HG02852 (cell line): ENCODE measurements around the gene ZNF784.

Source experiments
- ATAC-seq: cut with Tn5 transposase; IDR thresholded peaks from one replicate; pipeline ENCODE4 v1.9.1; 2021; ENCODE audit warnings: mild to moderate bottlenecking, moderate library complexity; ENCODE audit not compliant: unreplicated experiment

The ZNF784 gene

GRCh38 chr19:55603581-55604292 lies 20.6 kb downstream of the ZNF784 start:
- no peak for ATAC-seq

- no peak for ATAC-seq
These were observed 21.3 kb downstream of the ZNF784 start for GRCh38 chr19:55603115-55603514.

DNA sequence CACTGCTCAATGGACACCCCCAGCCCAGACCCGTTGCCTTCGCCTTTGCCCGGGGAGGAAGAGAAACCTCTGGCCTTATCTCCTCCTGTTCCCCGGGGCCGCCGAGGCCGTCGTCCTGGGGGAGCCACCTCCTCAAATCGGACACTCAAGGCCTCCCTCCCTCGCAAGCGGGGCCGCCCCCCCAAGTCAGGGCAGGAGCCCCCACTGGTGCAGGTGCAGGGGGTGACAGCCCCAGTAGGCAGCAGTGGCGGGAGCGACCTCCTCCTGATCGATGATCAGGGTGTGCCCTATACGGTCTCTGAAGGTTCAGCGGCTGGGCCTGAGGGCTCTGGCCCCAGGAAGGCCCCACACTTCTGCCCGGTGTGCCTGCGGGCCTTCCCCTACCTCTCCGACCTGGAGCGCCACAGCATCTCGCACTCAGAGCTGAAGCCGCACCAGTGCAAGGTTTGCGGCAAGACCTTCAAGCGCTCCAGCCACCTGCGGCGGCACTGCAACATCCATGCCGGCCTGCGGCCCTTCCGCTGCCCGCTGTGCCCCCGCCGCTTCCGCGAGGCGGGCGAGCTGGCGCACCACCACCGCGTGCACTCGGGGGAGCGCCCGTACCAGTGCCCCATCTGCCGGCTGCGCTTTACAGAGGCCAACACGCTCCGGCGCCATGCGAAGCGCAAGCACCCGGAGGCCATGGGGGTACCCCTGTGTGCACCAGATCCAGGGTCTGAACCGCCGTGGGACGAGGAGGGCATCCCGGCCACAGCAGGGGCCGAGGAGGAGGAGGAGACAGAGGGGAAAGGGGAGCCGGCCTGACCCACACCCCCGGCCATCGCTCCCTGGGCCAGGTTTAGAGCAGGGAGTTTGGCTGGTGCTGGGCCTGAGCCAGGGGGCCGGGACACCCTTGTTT lies 22.0 kb downstream of the ZNF784 start:
- ATAC-seq = no peak

DNA sequence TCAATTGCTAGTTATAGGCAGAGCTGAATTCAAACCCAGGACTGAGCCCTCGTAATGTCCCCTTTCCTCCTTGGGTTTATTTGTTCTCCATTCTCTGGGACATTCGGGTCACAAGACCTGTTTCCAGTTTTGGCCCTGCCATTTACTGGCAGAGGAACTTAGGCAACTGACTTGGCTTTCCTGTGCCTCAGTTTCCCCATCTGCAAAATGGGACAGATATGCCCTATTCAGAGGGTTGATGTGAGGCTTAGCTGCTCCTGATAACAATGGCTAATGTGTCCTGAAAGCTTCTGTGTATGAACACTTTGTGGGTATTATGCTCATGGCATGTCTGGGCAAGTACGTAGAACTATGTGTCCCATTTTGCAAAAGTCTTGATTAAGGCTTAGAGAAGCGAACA lies 23.3 kb downstream of the ZNF784 start:
- ATAC-seq = no peak

DNA sequence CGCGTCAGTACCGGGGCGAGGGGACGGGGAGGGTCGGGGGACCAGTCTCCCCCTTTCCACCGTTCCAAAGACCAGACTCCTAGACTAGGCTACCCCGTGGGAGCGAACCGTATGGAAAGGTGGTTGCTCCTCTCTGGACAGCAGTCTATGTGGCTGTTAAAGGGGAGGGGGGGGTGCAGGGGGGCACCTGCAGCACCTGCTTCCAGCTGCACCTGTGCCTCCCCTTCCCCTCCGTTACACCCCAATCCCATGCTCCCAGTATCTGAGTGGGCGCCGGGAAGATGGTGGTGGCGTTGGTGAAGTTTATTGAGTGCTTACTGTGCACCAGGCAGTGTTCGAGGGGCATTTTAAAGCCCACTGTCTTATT lies 23.7 kb downstream of the ZNF784 start:
- no peak for ATAC-seq

GRCh38 chr19:55599842-55600661 lies 24.3 kb downstream of the ZNF784 start, which contains the start of gene ZNF524:
Gene ZNF524 (plus strand): TSS chr19:55600288. CDS start chr19:55602113, 1,825 bp downstream.
- ATAC-seq = peak; percentile 44

DNA sequence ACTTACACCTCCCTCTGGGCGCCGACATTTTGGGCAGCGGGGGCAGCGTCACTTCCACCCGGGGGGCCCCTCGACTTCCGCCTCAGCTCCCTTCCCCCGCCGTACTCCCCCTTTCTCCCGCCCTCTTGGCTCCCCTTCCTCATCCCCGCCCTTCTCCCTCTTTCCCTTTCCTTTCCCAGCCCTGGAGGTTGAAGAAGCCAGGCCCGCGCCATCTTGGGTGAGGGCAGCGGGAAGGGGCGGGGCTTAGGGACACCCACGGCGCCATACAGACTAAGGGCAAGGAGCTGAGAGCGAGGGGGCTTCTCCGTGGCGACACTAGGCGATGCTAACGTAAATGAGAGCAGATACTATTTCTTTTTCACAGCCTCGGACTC lies 24.9 kb downstream of the ZNF784 start, which contains the start of gene FIZ1:
TSS of gene FIZ1 (minus strand) at position 50 of the 374 bp plus-strand sequence. CDS start 1,652 bp downstream, outside the sequence.
- ATAC-seq = peak; percentile 56

DNA sequence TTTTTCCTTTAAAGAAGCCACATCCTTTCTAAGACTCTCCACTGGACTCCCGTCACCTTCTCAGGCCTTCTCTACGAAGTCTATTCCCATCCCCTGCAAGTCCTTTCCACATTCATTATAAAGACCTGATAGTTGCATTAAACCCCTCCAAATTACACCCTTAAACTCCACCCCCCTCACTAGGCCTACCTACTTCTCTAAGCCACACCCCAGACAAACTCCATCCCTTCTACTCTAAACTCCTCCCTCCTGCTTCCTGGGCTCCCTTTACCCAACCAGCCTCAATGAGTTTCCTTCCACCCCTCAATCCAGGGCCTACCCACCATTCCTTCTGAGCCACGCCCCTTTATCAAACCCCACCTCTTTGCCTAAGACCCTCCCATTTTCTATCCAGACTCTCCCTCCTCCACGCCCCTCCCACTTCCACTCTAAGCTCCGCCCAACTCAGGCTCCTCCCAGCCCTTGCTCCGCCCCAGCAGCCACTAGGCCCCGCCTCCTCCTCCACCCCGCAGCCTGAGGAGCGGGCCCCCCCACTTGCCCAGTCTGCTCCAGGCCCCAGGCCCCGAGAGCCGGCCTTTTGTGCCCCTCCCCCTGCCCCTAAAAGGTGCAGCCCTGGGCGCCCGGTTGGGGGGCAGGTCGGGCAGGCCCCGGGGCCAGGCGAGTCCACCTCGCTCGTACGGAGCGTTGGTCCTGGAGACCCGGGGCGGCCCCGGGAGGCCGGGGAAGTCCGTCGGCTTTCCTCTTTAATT lies 25.5 kb downstream of the ZNF784 start:
- peak; percentile 46 for ATAC-seq

DNA sequence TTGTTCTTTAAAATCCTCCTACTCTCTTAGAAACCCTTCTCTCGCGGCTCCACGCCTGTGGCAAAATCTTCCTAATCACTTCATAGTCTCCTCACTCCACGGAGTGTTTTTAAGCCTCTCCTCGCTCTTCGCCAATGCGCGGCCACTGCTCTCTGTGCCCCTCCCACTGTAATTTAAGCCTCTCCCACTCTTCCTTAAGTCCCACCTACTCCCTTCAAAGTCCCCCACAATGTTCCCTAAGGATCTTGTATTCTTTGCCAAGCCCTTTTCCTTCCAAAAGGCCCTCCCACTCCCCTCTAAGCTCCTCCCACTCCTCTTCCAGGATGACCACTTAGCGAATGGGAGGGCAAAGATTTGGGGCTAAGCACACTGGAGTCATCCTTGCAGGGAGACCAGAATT lies 26.3 kb downstream of the ZNF784 start:
- no peak for ATAC-seq

GRCh38 chr19:55597501-55597921 lies 26.9 kb downstream of the ZNF784 start:
- ATAC-seq = no peak

- no peak for ATAC-seq
These were observed 28.1 kb downstream of the ZNF784 start for GRCh38 chr19:55596304-55596703.

GRCh38 chr19:55594996-55595545 lies 29.3 kb downstream of the ZNF784 start:
- no peak for ATAC-seq

DNA sequence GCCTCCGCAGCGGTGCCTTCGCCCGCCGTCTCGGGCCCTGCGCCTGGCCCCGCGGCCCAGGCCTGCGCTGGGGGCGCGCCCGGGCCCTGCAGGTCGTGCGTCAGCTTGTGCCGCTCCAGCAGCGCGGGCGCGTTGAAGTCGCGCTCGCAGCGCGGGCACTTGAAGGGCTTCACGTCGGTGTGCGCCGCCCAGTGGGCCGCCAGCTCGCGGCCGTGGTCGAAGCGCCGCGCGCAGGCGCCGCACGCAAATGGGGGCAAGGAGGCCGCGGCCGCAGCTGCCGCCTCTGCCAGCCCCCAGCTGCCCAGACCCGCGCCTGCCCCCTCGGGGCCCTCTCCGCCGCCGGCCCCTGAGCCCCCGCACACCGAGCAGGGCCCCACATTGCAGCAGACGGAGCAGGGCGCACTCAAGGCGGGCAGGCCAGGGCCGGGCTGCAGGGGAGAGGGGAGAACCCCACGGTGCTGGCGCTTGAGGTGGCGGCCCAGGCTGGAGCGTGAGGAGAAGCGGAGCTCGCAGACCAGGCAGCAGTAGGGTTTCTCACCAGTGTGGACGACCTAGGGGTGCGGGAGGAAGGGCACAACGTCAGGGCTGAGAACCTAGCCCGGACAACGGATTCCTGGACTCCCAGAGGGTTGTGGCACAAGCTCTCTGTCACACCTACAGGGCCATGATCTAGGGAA lies 31.1 kb downstream of the ZNF784 start:
- ATAC-seq = no peak

GRCh38 chr19:55592391-55593090 lies 31.8 kb downstream of the ZNF784 start:
- no peak for ATAC-seq

DNA sequence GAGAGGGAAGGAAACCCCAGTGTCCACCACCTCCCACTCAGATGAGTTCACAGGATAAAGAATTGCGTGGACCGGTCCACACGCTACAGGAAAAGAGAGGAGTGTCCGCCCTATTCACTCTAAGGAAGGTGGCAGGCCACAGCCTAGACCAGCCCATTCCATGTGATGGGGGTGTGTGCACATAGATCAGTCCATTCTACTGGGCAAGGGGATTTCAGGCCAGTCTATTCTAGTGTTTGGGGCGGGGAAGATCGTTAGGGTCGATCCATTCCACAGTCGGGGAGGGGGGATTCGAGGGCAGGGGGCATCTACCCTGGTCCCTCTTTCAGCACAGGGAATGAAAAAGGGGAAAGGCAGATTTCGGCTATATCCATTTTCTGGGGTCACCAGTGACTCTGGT lies 32.8 kb downstream of the ZNF784 start:
- no peak for ATAC-seq

DNA sequence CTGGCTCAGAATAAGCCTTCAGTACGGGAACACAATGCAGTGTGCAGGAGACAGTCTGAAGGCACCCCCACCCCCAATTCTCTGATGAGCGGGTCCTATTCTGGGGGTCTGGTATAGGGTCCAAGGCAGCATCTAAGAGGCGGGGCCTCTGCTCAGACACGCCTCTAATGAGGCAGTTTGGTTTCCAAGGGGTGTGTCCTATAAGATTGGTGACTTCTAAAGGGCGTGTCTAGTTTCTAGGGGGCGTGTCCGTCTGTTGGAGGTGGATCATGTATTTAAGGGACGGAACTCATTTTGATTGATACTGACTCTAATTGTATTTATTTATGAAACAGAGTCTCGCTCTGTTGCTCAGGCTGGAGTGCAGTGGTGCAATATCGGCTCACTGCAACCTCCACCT lies 33.7 kb downstream of the ZNF784 start:
- no peak for ATAC-seq

DNA sequence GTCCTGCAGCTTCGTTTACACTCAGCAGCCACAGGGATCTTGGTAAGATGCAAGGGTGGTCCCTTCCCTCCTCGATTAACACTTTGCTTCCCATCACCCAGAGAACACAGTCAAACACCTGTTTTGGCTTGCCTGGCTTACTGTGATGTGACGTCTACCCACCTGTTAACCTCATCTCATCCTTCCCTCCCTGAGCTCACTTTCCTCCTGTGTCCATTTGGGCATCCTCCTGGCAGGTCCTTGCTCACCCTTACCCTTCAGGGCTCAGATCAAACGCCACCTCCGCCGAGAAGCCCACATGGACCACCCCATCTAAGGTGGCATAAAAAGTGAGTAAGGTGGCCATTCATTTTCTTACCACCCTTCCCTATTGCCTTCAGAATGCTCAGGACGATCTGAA lies 34.3 kb downstream of the ZNF784 start:
- ATAC-seq = no peak

DNA sequence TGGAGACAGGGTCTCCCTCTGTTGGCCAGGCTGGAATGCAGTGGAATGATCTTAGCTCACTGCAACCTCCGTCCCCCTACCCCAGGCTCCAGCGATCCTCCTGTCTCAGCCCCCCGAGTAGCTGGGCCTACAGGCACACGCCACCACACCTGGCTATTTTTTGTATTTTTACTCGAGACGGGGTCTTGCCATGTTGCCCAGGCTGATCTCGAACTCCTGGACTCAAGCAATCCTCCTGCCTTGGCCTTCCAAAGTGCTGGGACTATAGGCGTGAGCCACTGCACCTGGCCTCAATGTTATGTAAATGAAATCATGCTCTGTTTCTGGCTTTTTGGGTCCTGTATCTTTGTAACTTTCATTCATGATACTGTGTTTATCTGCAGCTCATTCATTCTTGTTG lies 35.6 kb downstream of the ZNF784 start:
- no peak for ATAC-seq
